Endodermal cell (in vitro differentiated cells): ENCODE results near the gene LTBP4. TPM values are rescaled to one million over a fixed set of nuclear protein-coding genes. Genes with fewer than 3 reads are reported as not detected.

ENCODE experiments used
- DNase-seq: peaks from one replicate; pipeline ENCODE4 v3.0.0-alpha.2; 2017
- H3K27ac ChIP-seq: 2 replicates; pipeline ENCODE4 v1.5.1; 2013; ENCODE audit warnings: mild to moderate bottlenecking, low read depth, low read length, moderate library complexity
- H3K27me3 ChIP-seq: 2 replicates; pipeline ENCODE4 v1.6.1; 2013; ENCODE audit warnings: mild to moderate bottlenecking, low read length, moderate library complexity; ENCODE audit not compliant: insufficient read depth, control insufficient read depth, poor library complexity, severe bottlenecking
- H3K36me3 ChIP-seq: 2 replicates; pipeline ENCODE4 v1.7.0; 2013; ENCODE audit warnings: mild to moderate bottlenecking, low read length, moderate library complexity; ENCODE audit not compliant: control insufficient read depth, insufficient read depth
- H3K4me1 ChIP-seq: one replicate; pipeline ENCODE4 v1.7.0; 2013; ENCODE audit warnings: low read length; ENCODE audit not compliant: control insufficient read depth, insufficient read depth
- H3K4me3 ChIP-seq: 2 replicates; pipeline ENCODE4 v1.5.1; 2013; ENCODE audit warnings: mild to moderate bottlenecking, low read length, moderate library complexity
- H3K9ac ChIP-seq: 2 replicates; pipeline ENCODE4 v1.6.1; 2013; ENCODE audit warnings: mild to moderate bottlenecking, low read length, moderate library complexity; ENCODE audit not compliant: poor library complexity, severe bottlenecking; ENCODE audit errors: extremely low read depth
- H3K9me3 ChIP-seq: 2 replicates; pipeline ENCODE4 v1.6.1; 2013; ENCODE audit warnings: mild to moderate bottlenecking, low read length, moderate library complexity; ENCODE audit not compliant: control insufficient read depth
- H3K27ac Mint-ChIP-seq: 2 replicates; pipeline ENCODE4 v1.8.0; 2020; ENCODE audit warnings: mixed read lengths
- H3K27me3 Mint-ChIP-seq: 2 replicates; pipeline ENCODE4 v1.8.0; 2021; ENCODE audit warnings: mild to moderate bottlenecking, mixed read lengths; ENCODE audit not compliant: insufficient read depth
- H3K36me3 Mint-ChIP-seq: 2 replicates; pipeline ENCODE4 v1.8.0; 2020; ENCODE audit warnings: low read depth, mixed read lengths
- H3K4me1 Mint-ChIP-seq: 2 replicates; pipeline ENCODE4 v1.8.0; 2020; ENCODE audit warnings: mixed read lengths
- H3K4me3 Mint-ChIP-seq: 2 replicates; pipeline ENCODE4 v1.8.0; 2020; ENCODE audit warnings: mild to moderate bottlenecking, moderate library complexity, mixed read lengths
- H3K9me3 Mint-ChIP-seq: 2 replicates; pipeline ENCODE4 v1.8.0; 2020; ENCODE audit warnings: mild to moderate bottlenecking, mixed read lengths
- CTCF ChIP-seq: fragments of 200-600 bp; sonication (generic); conservative IDR thresholded peaks from 2 replicates; pipeline ENCODE4 v1.5.0; 2021; ENCODE audit warnings: antibody characterized with exemption, mild to moderate bottlenecking
- WGBS, 2 experiments: methylation state at CpG; one replicate each; pipeline versions ENCODE4 v1.1.5 to v1.1.7; 2013; ENCODE audit warnings: missing lambda C conversion rate in 2 of 2, mixed read lengths in 1 of 2; ENCODE audit not compliant: insufficient coverage in 1 of 2, insufficient read length in 1 of 2; 5-methylcytosine and 5-hydroxymethylcytosine counted together
- total RNA-seq, 2 donors: library from RNA; stranded (reverse); fragmentation: NEBNext Ultra II Directional in 1 of 2; extraction: Animal tissue kit (Norgen Biotek cat#: 25700) in 1 of 2; gene quantifications; 2 replicates in 1 of 2; 3 replicates in 1 of 2; pipeline ENCODE4 v1.2.1, GENCODE V29; 2021

LTBP4 gene
- total RNA-seq, 2 donors from 2014 or later, result 104 to 133 TPM

- no peaks in the 10 kb centered on the region for H3K4me1 ChIP-seq
- H3K9me3 ChIP-seq, result no peaks in the 10 kb centered on the region
- no peak overlapping the region for H3K27ac ChIP-seq
- Mint-ChIP-seq H3K27me3 (peaks cover 85% of the 10 kb centered on the region), H3K4me1 (peaks cover 5% of the 10 kb centered on the region), H3K4me3 (no peak overlapping the region), H3K36me3 (no peaks in the 10 kb centered on the region), H3K9me3 (peaks cover 3% of the 10 kb centered on the region), H3K27ac (no peak overlapping the region)
- peak; percentile 72 for DNase-seq
- no peaks in the 10 kb centered on the region for H3K36me3 ChIP-seq
- peaks cover 72% of the 10 kb centered on the region for H3K27me3 ChIP-seq
- peak overlapping the region; percentile 17 for H3K4me3 ChIP-seq
- no peak overlapping the region for H3K9ac ChIP-seq
- TF ChIP-seq CTCF, result no peak
- 7 to 12% methylated on average over 36 to 70 of the region's 70 CpGs for WGBS, 2 experiments
Observed at GRCh38 chr19:40567750-40568494, 33.2 kb upstream of the LTBP4 start.

DNA sequence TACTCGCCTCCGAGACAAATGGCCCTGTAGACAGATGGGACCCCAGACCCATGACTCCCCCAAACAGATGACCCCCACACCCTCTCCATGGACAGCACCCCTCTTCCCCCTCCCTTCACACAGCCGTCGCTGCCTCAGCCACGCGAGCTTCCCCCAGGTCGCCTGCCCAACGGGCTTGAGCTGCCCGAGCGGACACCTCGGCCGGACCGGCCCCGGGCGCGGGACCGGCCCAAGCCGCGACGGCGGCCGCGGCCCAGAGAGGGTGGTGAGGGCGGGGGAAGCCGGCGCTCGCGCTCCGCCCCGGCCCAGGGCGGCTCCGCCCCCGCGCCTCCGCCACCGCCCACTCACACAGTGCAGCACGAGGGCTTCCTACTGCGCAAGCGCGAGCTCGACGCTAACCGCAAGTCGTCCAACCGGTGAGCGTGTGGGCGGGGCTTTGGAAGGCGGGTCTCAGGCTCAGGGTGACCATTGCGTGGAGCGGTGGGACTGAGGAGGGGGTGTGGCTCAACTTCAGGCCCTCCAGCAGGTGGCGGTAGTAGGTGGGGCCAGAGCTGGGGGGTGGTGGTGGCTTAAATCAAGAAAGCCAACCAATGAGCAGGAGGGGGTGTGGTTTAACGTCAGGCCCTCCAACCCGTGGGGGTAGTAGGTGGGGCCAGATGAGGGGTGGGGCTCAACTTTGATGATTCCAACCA lies 30.7 kb upstream of the LTBP4 start:
- no peak overlapping the region for H3K27ac Mint-ChIP-seq

DNA sequence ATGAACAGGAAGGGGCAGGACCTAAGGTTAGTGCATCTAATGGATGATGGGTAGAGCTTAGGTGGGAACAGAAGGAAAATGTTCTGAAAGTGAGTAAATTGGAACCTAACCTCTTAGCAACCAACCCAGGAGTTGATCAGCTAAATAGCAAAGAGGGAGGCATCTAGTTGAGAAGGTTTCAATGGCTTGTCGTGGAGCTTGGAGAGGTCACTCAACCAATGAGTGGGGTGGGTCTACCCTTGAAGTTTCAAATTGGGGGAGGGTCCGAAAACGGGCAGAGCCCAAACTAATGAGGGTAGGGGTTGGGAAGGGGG lies 30.2 kb upstream of the LTBP4 start:
- TF ChIP-seq CTCF, result no peak
- 47% methylated on average over 3 of the region's 3 CpGs for WGBS, 2 experiments
- peak overlapping the region; percentile 27 for H3K4me3 Mint-ChIP-seq
- no peak for DNase-seq
- Histone ChIP-seq H3K9ac (no peak overlapping the region), H3K4me3 (peak overlapping the region; percentile 26), H3K4me1 (no peaks in the 10 kb centered on the region), H3K9me3 (no peaks in the 10 kb centered on the region), H3K36me3 (no peaks in the 10 kb centered on the region), H3K27me3 (peaks cover 44% of the 10 kb centered on the region), H3K27ac (no peak overlapping the region)
- peak overlapping the region; percentile 19 for H3K27ac Mint-ChIP-seq
- H3K9me3 Mint-ChIP-seq, result peaks cover 3% of the 10 kb centered on the region
- no peaks in the 10 kb centered on the region for H3K36me3 Mint-ChIP-seq
- H3K27me3 Mint-ChIP-seq, result peaks cover 61% of the 10 kb centered on the region
- H3K4me1 Mint-ChIP-seq, result peaks cover 6% of the 10 kb centered on the region

More for the DNA sequence above, 30.7 kb upstream of the LTBP4 start:
- Histone ChIP-seq H3K9me3 (no peaks in the 10 kb centered on the region), H3K4me3 (peak overlapping the region; percentile 81), H3K27me3 (peaks cover 49% of the 10 kb centered on the region), H3K27ac (no peak overlapping the region), H3K36me3 (no peaks in the 10 kb centered on the region), H3K9ac (no peak overlapping the region), H3K4me1 (no peaks in the 10 kb centered on the region)
- H3K4me3 Mint-ChIP-seq, result peak overlapping the region; percentile 55
- WGBS, 2 experiments, result 0 to 1% methylated on average over 10 to 53 of the region's 53 CpGs
- no peaks in the 10 kb centered on the region for H3K36me3 Mint-ChIP-seq
- DNase-seq, result peak; percentile 100
- peaks cover 3% of the 10 kb centered on the region for H3K9me3 Mint-ChIP-seq
- TF ChIP-seq CTCF, result no peak
- peaks cover 5% of the 10 kb centered on the region for H3K4me1 Mint-ChIP-seq
- H3K27me3 Mint-ChIP-seq, result peaks cover 66% of the 10 kb centered on the region
